HCEC 1CT (cell line): Measurements from ENCODE around the gene AQP12A.

Experiments
- DNase-seq: peaks from one replicate; pipeline ENCODE4 v3.0.0-alpha.2; 2017

The AQP12A gene

DNA sequence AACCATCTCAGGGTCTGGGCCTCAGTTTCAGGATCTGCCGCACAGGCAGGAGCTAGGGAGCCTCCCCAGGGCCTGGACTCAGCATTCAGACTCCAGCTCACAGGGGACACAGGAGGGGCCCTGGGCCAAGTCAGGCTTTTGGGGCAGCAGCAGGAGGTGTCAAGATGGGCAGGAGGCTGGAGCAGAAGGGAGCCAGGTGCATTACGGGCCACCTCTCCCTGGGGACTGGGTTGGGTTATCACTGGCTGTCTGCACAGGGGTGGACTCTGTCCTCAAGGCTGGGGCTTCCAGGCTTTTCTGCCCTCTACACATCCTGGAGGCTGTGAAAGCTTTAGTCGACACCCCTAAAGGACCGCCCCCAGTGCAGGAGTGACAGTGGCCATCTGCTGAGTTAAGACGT, 20.0 kb downstream of the AQP12A start:
- DNase-seq: no peak

DNA sequence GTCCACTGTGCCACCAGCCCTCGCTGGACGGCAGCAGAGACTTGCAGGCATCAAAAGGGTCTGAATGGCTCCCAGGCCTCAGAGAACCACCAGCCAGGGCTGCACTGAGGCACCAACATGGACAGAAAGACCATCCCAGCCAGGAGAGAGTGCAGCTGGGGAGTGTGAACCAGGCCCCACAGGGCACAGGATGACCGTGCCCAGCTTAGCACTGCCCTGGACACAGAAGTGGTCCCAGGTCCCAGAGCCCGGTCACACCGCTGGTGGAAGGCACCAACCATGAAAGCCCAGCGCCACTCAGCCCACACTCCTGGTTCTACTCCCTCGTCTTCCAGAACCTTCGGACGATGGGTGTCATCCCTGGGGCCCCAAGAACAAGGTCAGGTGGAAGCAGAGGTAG, 20.5 kb downstream of the AQP12A start:
- DNase-seq: no peak

DNA sequence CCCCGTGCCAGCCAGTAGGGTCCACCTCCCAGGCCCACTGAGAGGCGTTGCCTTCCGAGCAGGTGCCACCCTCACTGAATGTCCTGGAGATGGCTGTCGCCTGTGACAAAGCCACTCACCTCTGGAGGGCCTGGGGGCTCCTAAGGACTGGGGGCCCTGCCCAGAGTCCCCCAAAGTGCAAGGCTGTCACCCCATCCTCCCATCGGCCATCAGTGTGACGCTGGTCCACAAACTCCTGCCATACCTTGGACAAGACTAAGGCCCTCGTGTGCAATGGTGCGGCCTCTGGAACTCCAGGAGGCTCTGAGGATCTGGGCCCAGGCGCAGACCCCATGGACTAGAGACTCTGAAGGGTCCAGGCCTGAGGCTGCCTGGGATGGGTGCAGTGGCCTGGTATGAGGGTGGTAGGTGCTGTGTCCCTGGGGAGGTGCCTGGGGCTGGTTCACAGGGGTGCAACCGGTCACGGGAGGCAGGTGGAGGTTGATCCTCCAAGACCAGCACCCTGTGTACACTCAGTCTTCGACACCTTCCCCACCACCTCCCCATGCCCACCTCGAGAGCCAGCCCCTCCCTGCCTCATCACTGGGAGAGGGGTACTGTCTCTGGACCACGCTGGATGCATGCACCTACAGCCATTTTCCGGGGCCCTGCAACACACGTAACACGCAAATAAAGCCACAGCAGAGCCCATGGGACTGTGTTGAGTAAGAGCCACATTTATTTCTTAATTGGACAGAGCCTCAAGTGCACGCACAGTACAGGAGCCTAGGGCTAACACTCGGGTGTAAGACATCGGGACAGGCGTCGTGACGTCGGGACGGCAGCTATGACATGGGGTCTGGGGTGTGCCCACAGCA, 21.6 kb downstream of the AQP12A start:
- DNase-seq: no peak

DNA sequence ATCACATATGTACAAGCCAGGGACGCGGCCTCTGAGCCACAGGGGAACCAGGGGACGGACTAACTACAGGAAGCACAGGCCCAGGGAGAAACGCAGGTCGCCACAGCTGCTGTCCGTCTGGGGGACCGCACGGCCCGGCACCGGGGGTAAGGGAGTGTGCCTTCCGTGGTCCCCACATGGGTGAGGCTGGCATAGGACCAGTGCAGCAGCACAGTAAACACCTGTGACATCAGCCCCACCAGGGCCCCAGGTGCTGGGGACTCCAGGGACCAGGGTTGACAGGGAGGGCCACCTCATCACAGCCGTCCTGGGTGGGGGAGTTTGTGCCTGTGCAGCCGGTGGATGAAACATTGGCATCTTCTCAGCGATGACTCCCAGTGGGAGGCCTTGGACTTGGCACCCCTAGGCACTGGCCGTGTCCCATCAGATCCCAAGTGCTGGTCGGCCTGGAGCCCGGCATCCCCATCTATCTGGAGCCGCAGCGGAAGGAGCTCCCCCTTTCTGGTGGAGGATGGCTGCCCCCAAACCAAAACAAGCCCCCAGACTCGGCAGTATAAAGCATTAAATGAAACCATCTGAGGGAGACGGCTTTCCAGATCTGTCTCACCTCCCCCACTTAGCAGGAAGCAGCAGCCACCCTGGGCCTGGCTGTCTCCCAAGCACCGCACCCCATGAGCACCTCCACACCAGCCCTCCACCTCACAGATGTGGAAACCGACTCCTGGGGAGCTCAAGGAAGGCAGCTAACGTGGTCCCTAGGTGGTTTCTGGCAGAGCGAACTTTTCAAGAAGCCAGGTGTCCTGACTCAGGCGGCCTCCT, 22.5 kb downstream of the AQP12A start:
- DNase-seq: no peak

DNA sequence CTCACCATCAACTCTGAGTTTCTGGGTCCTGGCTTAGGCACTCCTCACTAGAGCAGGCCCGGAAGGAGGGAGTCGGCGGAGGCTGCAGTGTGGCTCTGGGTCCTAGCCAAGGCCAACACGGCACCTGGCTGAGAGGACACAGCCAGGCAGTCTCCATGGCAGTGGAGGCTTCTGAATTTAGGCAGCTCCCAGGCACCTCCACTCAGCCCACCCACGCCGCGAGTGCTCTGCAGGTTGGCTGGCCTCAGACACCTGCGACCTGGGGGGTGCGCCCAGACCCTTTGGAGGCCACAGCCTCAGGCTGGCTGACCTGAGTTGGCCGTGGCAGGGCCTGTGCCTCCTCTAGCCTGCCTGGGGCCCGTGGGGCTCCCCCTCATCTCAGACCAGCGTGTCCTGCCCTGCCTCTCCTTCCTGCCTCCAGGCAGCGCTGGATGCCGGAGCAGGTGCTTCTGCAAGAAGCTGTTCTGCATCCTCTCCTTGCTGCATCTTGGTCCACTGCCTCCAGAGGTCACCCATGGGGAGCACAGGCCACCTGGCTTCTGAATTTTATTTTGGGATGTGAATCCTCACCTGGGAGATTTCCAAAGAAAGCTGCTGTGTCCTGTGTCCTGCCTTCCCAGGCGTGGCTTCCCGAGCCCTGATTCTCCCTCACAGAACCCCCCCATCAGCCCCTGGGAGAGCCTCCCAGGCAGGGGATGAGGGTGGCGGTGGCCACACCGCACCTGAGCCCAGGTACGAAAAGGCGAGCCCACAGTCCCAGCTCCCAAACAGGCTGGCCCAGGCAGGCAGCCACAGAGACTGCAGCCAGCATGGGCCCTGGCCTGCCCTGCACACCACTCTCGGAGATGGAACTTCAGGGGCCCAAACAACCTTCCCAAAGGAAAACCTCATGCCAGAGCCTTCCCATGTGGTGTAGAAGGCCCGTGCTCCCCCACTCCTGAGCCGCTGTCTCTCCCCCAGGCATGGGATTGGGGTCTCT, 23.4 kb downstream of the AQP12A start:
- no peak for DNase-seq

DNA sequence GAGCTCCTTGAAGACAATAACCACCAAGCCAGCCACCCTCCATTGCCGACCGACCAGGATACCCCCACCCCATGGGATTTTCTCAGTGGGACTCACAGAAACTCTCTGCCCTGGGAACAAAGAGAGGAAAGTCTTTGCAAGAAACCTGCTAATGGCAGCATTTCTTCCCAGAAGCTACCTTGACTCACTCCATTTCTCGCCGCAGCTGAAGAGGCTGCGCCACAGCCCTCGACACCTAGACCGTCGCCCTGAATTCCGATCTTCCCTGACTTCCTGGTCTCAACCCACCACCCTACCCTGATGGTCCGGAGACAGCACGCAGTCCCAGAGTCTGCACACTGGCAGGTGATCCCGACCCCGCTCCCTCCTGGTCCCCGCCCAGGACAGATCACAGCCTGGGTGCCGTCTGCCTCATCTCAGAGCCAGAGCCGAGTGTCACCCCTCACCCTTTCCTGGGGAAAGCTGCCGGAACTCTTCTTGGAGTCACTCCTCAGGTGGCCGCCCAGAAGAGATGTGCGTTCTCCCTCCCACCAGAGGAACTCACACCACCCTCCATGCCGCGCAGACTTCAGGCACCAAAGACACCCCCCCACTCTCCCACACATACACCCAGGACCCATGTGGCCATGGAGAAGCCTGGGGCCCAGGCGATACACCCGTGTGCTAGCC, 24.6 kb downstream of the AQP12A start:
- no peak for DNase-seq

DNA sequence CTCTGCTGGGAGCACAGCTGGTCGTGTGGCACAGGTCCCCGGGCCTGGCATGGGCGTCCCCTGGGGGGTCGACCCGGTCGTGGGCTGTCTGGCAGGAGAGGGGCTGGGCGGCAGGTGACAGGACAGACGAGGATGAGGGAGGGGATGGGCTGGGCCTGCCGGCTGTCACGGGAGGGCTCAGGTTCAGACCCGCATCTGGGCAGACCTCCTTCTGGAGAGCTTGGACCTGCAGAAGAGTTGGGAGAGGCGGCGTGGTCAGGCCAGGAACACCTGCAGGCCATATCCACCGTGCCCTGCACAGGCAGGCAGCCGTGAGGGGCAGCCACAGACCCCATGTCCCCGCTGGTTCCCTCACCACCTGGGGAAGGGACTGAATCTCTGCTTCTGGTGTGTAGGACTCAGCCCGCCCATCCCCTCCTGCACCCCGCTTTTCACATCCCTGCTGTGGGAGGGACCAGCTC, 25.5 kb downstream of the AQP12A start:
- DNase-seq: no peak

DNA sequence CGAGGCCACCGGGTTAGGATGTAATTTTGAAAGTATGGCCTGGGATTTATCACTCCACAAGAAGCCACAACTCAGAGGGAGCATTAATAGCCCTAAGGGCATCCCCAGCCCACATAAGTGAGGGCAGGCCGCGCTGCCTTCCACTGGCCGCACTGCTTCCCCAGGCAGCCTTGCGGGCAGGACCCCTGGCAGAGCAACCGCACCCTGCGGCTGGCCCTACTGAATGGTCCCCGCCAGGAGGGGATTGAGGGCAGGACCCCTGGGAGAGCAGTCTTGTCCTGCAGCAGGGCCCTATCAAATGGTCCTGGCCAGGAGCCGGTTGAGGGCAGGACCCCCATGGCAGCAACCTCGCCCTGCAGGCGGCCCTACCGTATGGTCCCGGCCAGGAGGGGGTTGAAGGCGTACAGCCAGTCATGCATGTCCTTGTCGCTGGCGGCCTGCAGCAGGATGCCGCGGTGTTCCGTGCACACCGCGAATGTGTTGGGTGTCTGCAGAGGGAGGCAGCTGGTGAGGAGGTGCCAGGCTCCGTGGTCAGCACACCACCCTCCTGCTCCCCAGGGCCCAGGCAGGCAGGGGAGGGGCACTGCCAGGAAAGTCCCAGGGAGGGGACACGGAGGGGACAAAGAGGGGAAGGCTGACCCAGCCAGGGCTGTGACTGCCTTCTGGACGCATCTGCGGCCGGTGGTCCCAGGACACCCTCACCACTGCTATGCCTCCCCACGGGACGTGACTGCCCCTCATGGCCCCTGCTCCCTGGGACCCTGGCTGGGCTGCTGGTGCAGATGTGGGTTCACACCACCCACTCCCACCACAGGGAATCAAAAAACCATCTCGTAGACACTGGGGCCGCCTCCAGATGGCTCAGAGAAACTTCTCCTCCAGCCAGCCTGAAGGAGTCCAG, 26.3 kb downstream of the AQP12A start:
- no peak for DNase-seq

DNA sequence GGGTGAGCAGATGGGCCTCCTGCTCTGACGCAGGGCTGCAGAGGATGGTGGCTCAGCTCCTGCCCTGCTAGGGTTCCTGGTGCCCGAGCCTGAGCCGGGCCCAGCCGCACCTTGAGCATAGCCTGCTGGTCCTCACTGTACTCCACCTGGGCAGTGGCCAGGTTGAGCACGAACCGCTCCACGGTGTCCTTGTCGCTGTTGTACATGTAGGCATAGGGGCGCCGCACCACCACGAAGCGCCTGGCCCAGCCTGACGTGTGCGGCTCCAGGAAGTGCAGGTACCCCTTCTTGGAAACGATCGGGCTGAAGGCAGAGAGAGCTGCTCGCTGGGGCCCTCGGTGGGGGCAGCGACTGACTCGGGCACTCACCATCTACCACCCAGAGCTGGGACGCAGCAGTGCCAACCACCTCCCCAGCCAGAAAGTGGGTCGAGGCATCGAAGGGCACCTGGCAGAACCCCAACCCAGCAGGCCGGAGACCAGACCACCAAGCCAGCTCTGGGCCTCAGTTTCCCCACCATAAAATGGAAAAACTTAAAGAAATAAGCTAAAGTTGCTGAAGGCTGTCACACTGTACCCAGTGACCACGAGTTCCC, 27.3 kb downstream of the AQP12A start:
- DNase-seq: no peak

DNA sequence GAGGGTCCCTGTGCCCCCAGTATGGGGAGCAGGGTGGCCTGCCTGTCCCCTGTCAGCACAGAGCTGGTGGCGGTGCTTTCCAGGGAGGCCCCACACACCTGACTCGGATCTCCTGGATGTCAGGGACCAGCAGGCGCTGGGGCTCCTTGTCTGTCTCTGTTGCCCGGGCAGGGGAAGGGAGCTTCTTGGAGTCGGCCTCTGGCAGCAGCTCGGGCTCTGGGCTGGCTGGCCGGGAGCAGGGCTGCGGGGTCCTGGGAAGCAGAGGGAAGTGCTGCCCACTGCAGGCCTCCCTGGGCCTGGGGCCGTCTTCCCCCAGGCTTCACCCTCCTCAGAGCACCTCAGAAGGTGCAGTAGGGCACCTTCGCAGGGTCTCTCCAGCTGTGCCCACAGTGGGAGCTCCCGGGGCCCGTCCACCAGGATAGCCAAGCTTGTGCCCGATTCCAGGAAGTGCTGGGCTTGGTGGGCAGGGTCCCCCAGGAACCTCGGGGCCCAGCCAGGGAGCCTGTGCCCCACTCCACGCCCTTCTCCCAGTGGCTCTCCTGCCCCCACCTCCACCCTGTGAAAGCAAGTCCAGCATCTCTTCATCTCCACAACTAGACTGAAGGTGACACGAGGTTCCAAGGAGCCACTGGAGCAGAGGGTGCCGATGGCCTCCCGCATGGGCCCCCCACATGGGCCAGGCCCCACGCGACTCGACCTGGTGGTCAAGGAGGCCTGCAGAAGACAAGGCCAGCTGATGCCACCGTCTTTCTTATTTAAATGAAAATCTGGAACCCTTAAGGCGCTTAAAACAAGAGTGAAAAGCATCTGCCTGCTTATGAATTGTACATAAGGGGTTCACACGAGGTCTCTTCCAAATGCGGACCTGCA, 28.2 kb downstream of the AQP12A start:
- DNase-seq: no peak

DNA sequence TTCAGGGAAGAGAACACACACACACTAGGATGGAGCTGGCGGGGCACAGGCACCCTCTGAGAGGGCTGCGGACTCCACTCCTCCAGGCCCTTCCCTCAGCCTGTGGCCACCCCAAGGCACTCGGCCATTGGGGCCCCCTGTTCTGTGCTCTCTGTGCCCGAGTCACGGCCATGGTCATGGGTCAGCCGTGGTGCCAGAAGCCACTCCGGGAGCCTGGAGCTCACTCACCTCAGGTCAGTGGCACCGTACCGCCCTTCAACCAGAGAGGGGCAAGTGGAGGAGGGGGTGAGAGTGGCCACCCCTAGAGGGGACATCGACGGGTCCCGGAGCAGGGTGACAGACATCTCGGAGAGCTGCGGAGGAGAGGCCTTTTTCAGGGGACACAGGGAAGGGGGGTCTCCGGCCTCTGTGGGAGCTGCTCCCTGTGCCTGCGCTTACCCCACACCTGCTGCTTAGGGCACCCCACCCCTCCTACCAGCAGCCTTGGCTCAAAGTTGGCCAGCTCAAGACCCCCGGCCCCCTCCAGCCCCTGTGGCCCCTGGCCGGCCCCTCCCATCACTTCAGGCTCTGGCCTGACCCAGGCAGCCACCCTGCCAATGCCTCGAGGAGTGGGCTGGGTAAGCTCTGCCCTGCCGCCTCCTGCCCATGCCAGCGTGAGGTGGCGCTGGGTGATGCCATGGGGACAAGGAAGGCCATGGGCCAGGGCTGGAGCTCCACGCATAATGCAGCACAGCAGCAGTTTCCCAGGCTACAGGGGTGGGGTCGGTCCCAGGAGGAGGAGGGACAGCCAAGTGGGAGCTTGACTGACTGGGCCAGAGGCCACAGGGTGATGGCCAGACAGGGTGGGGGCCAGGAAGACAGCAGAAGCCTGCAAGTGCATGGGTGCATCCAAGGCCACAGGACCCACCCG, 29.3 kb downstream of the AQP12A start:
- no peak for DNase-seq

DNA sequence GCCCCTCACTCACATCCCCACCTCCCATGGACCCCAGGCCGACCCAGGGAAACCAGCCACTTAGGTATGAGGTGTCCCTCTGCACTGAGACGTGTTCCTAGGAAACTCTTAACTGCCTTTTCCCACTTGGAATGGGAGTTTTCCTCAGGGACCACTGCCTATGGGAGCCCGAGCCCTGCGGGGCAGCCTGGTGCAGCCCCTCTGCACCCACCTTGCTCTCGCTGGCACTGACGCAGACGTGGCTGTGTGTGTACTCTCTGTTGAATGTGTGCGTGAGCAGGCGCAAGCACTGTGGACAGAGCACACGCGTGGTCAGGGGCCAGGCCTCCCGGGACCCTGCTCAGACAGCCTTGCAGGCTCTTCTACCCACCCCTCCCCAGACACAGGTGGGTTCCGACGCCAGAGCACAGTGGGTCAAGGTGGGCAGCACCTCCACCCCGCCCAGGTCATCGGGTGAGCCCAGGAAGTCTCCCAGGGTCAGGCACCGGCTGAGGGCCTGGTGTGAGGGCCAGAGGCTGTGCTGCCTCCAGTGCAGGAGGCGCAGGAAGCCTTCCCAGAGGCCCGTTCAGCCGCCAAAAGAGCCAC, 30.0 kb downstream of the AQP12A start:
- DNase-seq: no peak

DNA sequence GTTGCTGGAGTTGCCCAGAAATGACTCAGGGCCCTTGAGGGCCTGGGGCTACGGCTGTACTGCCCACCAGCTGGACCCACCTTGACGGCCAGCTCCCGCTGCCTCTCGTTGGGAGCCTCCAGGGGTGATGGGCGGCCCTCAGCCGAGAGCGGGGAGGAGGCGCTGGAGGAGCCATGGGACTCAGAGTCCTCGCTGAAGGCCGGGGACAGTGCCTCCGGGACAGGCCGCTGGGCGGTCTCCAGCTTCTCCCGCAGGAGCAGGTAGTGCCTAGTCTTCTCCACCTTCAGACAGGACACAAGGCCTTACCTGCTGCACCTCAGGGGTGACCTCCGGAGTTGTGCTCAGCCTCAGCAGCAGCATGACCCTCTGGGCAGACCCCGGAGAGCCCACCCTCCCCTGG, 30.7 kb downstream of the AQP12A start:
- no peak for DNase-seq

DNA sequence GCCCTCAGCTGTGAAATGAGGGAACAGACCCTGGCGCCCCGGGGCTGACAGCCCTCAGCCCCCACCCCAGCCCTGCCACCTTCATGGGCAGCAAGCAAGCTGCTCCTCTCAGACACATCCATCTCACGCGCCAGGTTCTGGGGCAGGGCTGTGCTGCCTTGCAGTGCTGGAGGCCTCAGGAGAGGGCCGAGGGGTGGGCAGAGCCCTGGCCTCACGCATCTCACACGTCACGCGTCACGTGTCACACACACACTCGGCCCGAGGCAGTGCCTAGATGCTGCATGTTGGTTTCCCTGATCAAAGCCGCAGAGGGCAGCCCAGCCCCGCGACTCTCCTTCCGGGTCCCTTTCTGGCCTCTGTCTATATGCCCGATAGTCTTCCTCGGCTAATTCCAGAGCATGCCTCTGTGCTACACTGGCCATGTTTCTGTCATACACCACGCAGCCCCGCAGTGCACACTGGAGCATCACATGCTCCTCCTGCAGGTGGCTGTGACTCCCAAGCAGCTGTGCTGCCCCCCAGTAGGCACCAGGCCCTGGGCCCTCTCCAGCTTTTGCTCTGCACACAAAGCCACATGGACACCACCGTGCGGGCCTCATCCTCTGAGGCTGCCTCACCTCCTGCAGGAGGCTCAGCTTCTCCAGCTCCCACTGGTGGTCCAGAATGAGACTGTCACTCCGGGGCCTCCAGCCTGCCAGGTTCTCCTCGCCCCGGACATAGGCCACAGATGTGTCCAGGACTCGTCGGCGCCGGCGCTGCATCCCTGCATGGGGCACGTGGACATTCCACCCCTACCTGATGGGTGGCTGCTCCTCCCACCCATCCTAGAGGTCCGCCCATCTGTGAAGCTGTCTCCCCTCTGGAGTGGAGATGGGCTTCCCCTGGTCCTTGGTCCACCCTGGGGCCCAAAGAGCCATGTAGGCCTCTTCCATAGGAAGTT, 31.4 kb downstream of the AQP12A start:
- DNase-seq: no peak

DNA sequence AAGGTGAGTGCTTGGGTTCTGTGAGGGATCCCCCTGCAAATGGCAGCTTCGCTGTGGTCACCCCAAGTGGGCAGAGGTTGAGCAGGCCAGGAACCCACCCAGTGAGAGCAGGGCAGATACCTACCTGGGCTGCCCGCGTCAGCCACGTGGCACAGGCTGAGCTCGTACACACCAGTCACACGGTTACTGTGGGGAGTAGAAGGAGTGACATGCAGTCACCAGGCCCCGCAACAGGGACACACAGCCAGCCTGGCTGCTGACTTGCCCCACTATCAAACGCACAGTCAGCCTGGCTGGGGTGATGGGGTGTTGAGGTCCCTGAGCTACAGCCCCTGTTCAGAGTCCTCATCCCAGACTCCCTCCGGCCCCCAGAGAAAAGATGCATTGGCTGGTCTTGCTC, 32.2 kb downstream of the AQP12A start:
- no peak for DNase-seq

DNA sequence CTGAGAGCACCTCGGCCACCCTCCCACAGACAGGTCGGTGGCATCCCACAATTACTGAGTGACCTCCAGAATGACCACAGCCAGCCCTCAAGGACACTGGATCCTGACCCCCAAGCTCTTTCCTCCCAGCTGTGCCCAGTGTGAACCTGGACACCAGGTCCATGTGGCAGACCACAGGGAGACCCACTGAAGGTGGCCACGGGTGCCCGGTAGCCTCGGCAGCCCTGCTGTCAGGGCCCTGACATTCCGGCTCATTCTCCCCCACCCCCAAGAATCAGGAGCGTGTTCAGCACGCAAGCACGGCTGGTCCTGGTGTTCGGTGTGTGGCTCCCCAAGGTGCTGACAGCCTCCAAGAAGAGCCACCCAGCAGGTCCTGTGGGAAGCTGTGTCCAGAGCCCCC, 32.8 kb downstream of the AQP12A start:
- no peak for DNase-seq

DNA sequence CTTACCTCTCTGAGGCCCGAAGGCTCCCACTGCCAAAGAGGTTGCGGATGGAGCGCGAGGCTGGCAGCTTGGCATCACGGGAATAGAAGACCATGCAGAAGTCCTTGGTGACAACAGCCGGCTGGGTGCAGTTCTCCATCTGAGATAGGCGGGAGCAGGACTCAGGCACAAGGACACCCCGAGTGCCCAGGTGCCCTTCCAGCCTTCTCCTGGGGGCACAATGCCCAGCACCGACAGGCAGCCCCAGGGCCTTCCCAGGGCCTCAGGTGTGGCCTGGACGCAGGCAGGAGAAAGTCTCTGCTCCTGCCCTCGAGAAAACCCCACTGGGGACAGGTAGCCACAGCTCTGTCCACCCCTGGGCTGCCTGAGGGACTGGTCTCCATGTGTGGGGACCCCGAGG, 33.6 kb downstream of the AQP12A start:
- no peak for DNase-seq
